HepG2 (cell line): Measurements from ENCODE around the gene ADAMTS13. TPM values are rescaled to one million over a fixed set of nuclear protein-coding genes. Genes with fewer than 3 reads are reported as not detected.

Experiments
- ATF2 ChIP-seq: sonication (generic); formaldehyde crosslinking; IDR thresholded peaks from 2 replicates; pipeline ENCODE4 v1.4.0; 2020; ENCODE audit warnings: missing genetic modification reagents
- CBX2 ChIP-seq, 2 experiments: fragments of 200-600 bp in 1 of 2; sonication (generic); formaldehyde crosslinking in 1 of 2; IDR thresholded peaks; 2 replicates each; pipeline versions ENCODE4 v1.7.0 to v1.8.1; 2018 to 2022; ENCODE audit warnings: low read depth in 2 of 2, low read length in 1 of 2, mild to moderate bottlenecking in 1 of 2, missing genetic modification reagents in 1 of 2
- FOXA1 ChIP-seq, 2 experiments: fragments of 450-650 bp in 1 of 2; sonication (generic) in 1 of 2; formaldehyde crosslinking in 1 of 2; IDR thresholded peaks; 2 replicates each; pipeline versions ENCODE4 v1.4.0 to v1.6.1; 2016 to 2020; ENCODE audit warnings: missing genetic modification reagents in 1 of 2
- HES4 ChIP-seq: sonication (generic); formaldehyde crosslinking; IDR thresholded peaks from 2 replicates; pipeline ENCODE4 v1.9.0; 2021; ENCODE audit warnings: mild to moderate bottlenecking, missing genetic modification reagents, borderline replicate concordance
- HMGXB3 ChIP-seq: sonication (generic); formaldehyde crosslinking; IDR thresholded peaks from 2 replicates; pipeline ENCODE4 v1.4.0; 2020; ENCODE audit warnings: missing genetic modification reagents, borderline replicate concordance
- JARID2 ChIP-seq: sonication (generic); formaldehyde crosslinking; IDR thresholded peaks from 2 replicates; pipeline ENCODE4 v1.8.1; 2023; ENCODE audit warnings: missing genetic modification reagents, inconsistent platforms; ENCODE audit not compliant: insufficient replicate concordance
- KMT2A ChIP-seq: sonication (generic); formaldehyde crosslinking; IDR thresholded peaks from 2 replicates; pipeline ENCODE4 v1.4.0; 2020; ENCODE audit warnings: missing genetic modification reagents
- NONO ChIP-seq, 2 experiments: fragments of 450-650 bp in 1 of 2; sonication (generic) in 1 of 2; formaldehyde crosslinking in 1 of 2; IDR thresholded peaks in 1 of 2; conservative IDR thresholded peaks in 1 of 2; 2 replicates each; pipeline versions ENCODE4 v1.6.1 to v1.8.0; 2017 to 2022; ENCODE audit warnings: mild to moderate bottlenecking in 1 of 2, missing genetic modification reagents in 1 of 2, moderate library complexity in 1 of 2
- PITX1 ChIP-seq: sonication (generic); formaldehyde crosslinking; IDR thresholded peaks from 2 replicates; pipeline ENCODE4 v1.5.1; 2020; ENCODE audit warnings: mild to moderate bottlenecking, missing genetic modification reagents
- POGK ChIP-seq: sonication (generic); formaldehyde crosslinking; conservative IDR thresholded peaks from 2 replicates; pipeline ENCODE4 v1.8.0; 2022; ENCODE audit warnings: mild to moderate bottlenecking, moderate library complexity, missing genetic modification reagents
- POLR2AphosphoS5 ChIP-seq: IDR thresholded peaks from 2 replicates; pipeline ENCODE4 v1.6.1; 2012; ENCODE audit warnings: low read depth, low read length
- SRY ChIP-seq: sonication (generic); formaldehyde crosslinking; IDR thresholded peaks from 2 replicates; pipeline ENCODE4 v1.8.0; 2022; ENCODE audit warnings: mild to moderate bottlenecking, missing genetic modification reagents
- TRIM22 ChIP-seq: fragments of 450-650 bp; IDR thresholded peaks from 2 replicates; pipeline ENCODE4 v1.6.1; 2017
- ZNF207 ChIP-seq: fragments of 450-650 bp; IDR thresholded peaks from 2 replicates; pipeline ENCODE4 v1.6.1; 2016; ENCODE audit warnings: antibody characterized with exemption, borderline replicate concordance
- ZNF329 ChIP-seq: sonication (generic); formaldehyde crosslinking; IDR thresholded peaks from 2 replicates; pipeline ENCODE4 v1.9.0; 2021; ENCODE audit warnings: low read depth, mild to moderate bottlenecking, missing genetic modification reagents
- ZNF432 ChIP-seq: sonication (generic); formaldehyde crosslinking; IDR thresholded peaks from 2 replicates; pipeline ENCODE4 v1.5.0; 2020; ENCODE audit warnings: missing genetic modification reagents, mild to moderate bottlenecking, borderline replicate concordance
- ZNF562 ChIP-seq: sonication (generic); formaldehyde crosslinking; IDR thresholded peaks from 2 replicates; pipeline ENCODE4 v1.8.0; 2022; ENCODE audit warnings: missing genetic modification reagents, borderline replicate concordance
- ZNF761 ChIP-seq: sonication (generic); formaldehyde crosslinking; conservative IDR thresholded peaks from 2 replicates; pipeline ENCODE4 v1.4.0; 2020; ENCODE audit warnings: mild to moderate bottlenecking, missing genetic modification reagents
- ZNF891 ChIP-seq: sonication (generic); formaldehyde crosslinking; IDR thresholded peaks from 2 replicates; pipeline ENCODE4 v1.5.0; 2020; ENCODE audit warnings: mild to moderate bottlenecking, missing genetic modification reagents
- polyA plus RNA-seq, 8 experiments: library from polyadenylated mRNA; depleted of rRNA in 3 of 8; stranded (reverse) in 7 of 8; unstranded in 1 of 8; fragments of >200 nt; fragmentation: Illumina TruSeq in 4 of 8; extraction: Trizol in 4 of 8; gene quantifications; 2 replicates each; pipeline versions ENCODE4 v1.2.1 to v1.2.3, GENCODE V29; 2011 to 2016; ENCODE audit warnings: low read depth in 4 of 8, missing spikeins in 1 of 8, mixed read lengths in 1 of 8; ENCODE audit not compliant: insufficient read depth in 1 of 8
- total RNA-seq, 5 experiments: library from RNA; depleted of rRNA; stranded (reverse); fragments of >200 nt; fragmentation: Illumina TruSeq; extraction: Trizol; gene quantifications; 2 replicates each; pipeline ENCODE4 v1.2.3, GENCODE V29; 2016; ENCODE audit warnings: low read depth in 1 of 5

Gene ADAMTS13
- total and polyA plus RNA-seq, 2 of the 13 experiments (the other 11 are each of a cell fraction or from before 2014, with no cell fraction given): 0.91 to 4.5 TPM

- TF ChIP-seq KMT2A (CRISPR knock-in tag) (peak; percentile 93), FOXA1 (IDR thresholded peaks at IDR 0.05) (no peak), FOXA1 (CRISPR knock-in tag; IDR thresholded peaks at IDR 0.05) (0 out of 2 replicates have a peak, but pooled peaks have one; percentile 28), POGK (peak; percentile 78), POLR2AphosphoS5 (peak; percentile 51; the same call in 1 of the 2 replicates), JARID2 (CRISPR knock-in tag) (no peak), ZNF432 (no peak), ZNF562 (CRISPR knock-in tag) (no peak), ZNF761 (CRISPR knock-in tag) (peak; percentile 86; the same call in 1 of the 2 replicates), HES4 (CRISPR knock-in tag) (no peak), ATF2 (CRISPR knock-in tag) (peak; percentile 76), CBX2 (IDR thresholded peaks at IDR 0.05; ENCODE audit: low read depth, low read length) (no peak), CBX2 (CRISPR knock-in tag; IDR thresholded peaks at IDR 0.05; ENCODE audit: low read depth) (no peak), ZNF329 (0 out of 2 replicates have a peak, but pooled peaks have one; percentile 53), NONO (IDR thresholded peaks at IDR 0.05) (no peak), NONO (CRISPR knock-in tag; conservative IDR thresholded peaks at IDR 0.05) (peak; percentile 99), TRIM22 (no peak), ZNF891 (CRISPR knock-in tag) (no peak), SRY (CRISPR knock-in tag) (no peak), PITX1 (peak; percentile 80), ZNF207 (no peak), HMGXB3 (CRISPR knock-in tag) (peak; percentile 92)
These were observed 4.4 kb upstream of the ADAMTS13 start, which contains the start of gene REXO4 (continued) for GRCh38 chr9:133417541-133418461.
